ENCODE results near the gene FBLN5. TPM values are rescaled to one million over a fixed set of nuclear protein-coding genes. Genes with fewer than 3 reads are reported as not detected.
A peak's percentile ranks its signal among the peaks of the same experiment; 100 is the strongest.

Gene FBLN5
- total RNA-seq, 4 donors from 2014 or later = 77.7 to 186 (median 127) TPM

DNA sequence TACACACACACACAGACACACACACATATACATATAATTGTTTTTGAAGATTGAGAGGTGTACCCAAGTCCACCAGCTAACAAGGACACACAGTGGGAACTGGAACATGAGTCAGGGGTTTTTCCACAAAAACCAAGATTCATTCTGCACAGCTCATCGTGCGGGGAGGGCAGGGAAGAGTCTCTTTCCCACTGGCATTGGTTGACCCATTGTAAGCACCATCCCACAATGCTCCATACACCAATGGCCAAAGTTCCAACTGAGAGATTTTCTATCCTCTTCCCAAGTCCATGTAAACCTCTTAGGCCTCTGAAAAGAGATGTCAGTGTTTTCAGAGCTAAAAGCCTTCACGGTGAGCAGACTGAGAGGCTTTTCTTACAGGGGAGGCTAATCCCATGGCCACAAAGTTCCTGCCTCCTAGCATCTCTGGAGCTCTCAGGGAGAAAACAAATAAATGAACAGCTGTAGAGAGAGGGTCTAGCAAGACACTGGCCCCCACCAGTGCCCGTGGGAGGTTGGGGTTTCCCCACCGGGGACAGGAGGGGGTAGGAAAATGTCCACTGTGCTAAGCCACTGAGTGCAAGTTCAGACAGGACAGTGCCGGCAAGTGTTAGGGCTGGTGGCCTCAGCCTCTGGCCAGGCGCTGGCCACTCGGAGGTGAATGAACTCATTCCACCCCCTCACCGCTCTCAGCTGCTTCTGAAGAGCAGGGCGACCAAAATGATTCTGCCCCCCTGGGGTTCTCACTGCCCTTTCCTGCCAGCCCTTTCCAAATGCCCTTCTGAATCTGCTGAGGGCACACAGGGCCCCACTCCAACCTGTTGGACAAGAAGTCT, 58.6 kb downstream of the FBLN5 start:
- TF ChIP-seq CTCF (IDR thresholded peaks at IDR 0.05) (no peak), EP300 (IDR thresholded peaks at IDR 0.05) (no peak), POLR2A (IDR thresholded peaks at IDR 0.05) (no peak), POLR2AphosphoS5 (IDR thresholded peaks at IDR 0.05) (no peak)
- no peak overlapping the region for H3K4me3 ChIP-seq
- peaks cover 0 to 43% (median 19%) of the 10 kb centered on the region in 3 donors for H3K4me1 ChIP-seq
- 65 to 73% methylated on average over 2 of the region's 10 CpGs for WGBS, 2 donors (ENCODE audit: low coverage in 1 of 2)
- no peaks in the 10 kb centered on the region for H3K9me3 ChIP-seq
- peak overlapping the region in 3 of 4 donors; percentile 38 to 60 (median 51) for H3K27ac ChIP-seq
- H3K27me3 ChIP-seq = no peaks in the 10 kb centered on the region
- no peak for ATAC-seq
- H3K36me3 ChIP-seq = no peaks in the 10 kb centered on the region

DNA sequence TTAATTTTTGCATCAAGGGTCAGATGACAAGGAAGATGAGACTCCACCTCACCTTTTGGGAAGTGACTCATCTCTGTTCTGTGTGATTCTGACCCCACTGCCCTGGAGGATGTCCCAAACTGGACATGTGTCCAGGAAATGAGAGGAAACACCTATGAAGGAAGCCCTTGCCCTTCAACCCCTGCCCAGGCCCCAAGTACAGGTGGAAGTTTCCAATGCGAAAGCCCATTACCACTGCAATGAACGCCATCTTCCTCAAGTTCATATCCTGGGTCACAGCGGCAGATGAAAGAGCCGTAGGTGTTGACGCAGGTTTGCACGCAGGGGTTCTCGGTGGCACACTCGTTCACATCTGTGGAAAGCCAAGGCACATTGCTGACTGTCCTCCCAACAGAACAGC, 60.5 kb downstream of the FBLN5 start:
- H3K4me3 ChIP-seq = no peak overlapping the region
- no peak for ATAC-seq
- H3K9me3 ChIP-seq = no peaks in the 10 kb centered on the region
- H3K4me1 ChIP-seq = peaks cover 0 to 52% (median 18%) of the 10 kb centered on the region in 3 donors
- H3K27ac ChIP-seq = no peak overlapping the region
- H3K36me3 ChIP-seq = no peaks in the 10 kb centered on the region
- 90% methylated on average over 8 of the region's 8 CpGs; no CpG with 5 or more reads in 1 of the 2 donors for whole genome bisulfite sequencing, 2 donors (ENCODE audit: low coverage in 1 of 2)
- TF ChIP-seq CTCF (IDR thresholded peaks at IDR 0.05) (no peak), EP300 (IDR thresholded peaks at IDR 0.05) (no peak), POLR2AphosphoS5 (IDR thresholded peaks at IDR 0.05) (no peak), POLR2A (IDR thresholded peaks at IDR 0.05) (no peak)
- no peaks in the 10 kb centered on the region for H3K27me3 ChIP-seq

GRCh38 chr14:91885839-91886238, 61.7 kb downstream of the FBLN5 start:
- WGBS, 2 donors (ENCODE audit: low coverage in 1 of 2) = 73 to 80% methylated on average over 1 to 2 of the region's 4 CpGs
- peaks cover 0 to 41% (median 14%) of the 10 kb centered on the region in 3 donors for H3K4me1 ChIP-seq
- no peaks in the 10 kb centered on the region for H3K36me3 ChIP-seq
- H3K4me3 ChIP-seq = no peak overlapping the region
- ATAC-seq = no peak
- no peaks in the 10 kb centered on the region for H3K27me3 ChIP-seq
- H3K9me3 ChIP-seq = no peaks in the 10 kb centered on the region
- H3K27ac ChIP-seq = peak overlapping the region in 3 of 4 donors; percentile 58 to 68 (median 59)
- TF ChIP-seq EP300 (IDR thresholded peaks at IDR 0.05) (no peak), CTCF (IDR thresholded peaks at IDR 0.05) (no peak), POLR2AphosphoS5 (IDR thresholded peaks at IDR 0.05) (peak; percentile 13), POLR2A (IDR thresholded peaks at IDR 0.05) (no peak)

- Histone ChIP-seq H3K27me3 (no peaks in the 10 kb centered on the region), H3K4me3 (no peak overlapping the region), H3K27ac (peak overlapping the region in 3 of 4 donors; percentile 58 to 68 (median 59)), H3K4me1 (peaks cover 0 to 35% (median 8%) of the 10 kb centered on the region in 3 donors), H3K36me3 (no peaks in the 10 kb centered on the region), H3K9me3 (no peaks in the 10 kb centered on the region)
- WGBS, 2 donors (ENCODE audit: low coverage in 1 of 2) = 80 to 87% methylated on average over 2 to 3 of the region's 4 CpGs
- TF ChIP-seq EP300 (IDR thresholded peaks at IDR 0.05) = no peak
- no peak for TF ChIP-seq POLR2AphosphoS5 (IDR thresholded peaks at IDR 0.05)
- no peak for TF ChIP-seq CTCF (IDR thresholded peaks at IDR 0.05)
- no peak for TF ChIP-seq POLR2A (IDR thresholded peaks at IDR 0.05)
- ATAC-seq = peak; percentile 2
These were observed 62.3 kb downstream of the FBLN5 start for GRCh38 chr14:91885113-91885712.
